ENCODE results near the gene IL10. TPM values are rescaled to one million over a fixed set of nuclear protein-coding genes. Genes with fewer than 3 reads are reported as not detected.
A peak's percentile ranks its signal among the peaks of the same experiment; 100 is the strongest.

IL10 gene
- total RNA-seq (2014; rRNA removed; shearing (Covaris generic)), result not detected in 2 replicates
- not detected in 2 replicates for polyA plus RNA-seq (2015; cell fraction: cytosol; rRNA removed)
- not detected in 2 replicates for polyA plus RNA-seq (2015; cell fraction: nucleus; rRNA removed)

GRCh38 chr1:206772243-206772937 is at the start of gene IL10:
IL10 (minus strand) TSS chr1:206772494; CDS start chr1:206772435, 59 bp downstream.
- DNase-seq (ENCODE audit: low read depth, low spot score), result no peak
- in situ Hi-C loops (cut with HindIII; ENCODE audit: low pct_unique_long_range_greater_than_20kb, low sequenced_read_pairs), result no loop called here

- in situ Hi-C loops (cut with HindIII; ENCODE audit: low pct_unique_long_range_greater_than_20kb, low sequenced_read_pairs), result no loop called here
- no peak for DNase-seq (ENCODE audit: low read depth, low spot score)
These were observed 49.2 kb upstream of the IL10 start for GRCh38 chr1:206821493-206821892.

GRCh38 chr1:206816390-206817287 is 44.3 kb upstream of the IL10 start:
- DNase-seq (ENCODE audit: low read depth, low spot score), result no peak
- in situ Hi-C loops (cut with HindIII; ENCODE audit: low pct_unique_long_range_greater_than_20kb, low sequenced_read_pairs), result no loop called here

- in situ Hi-C loops (cut with HindIII; ENCODE audit: low pct_unique_long_range_greater_than_20kb, low sequenced_read_pairs), result no loop called here
- peak; percentile 32 for DNase-seq (ENCODE audit: low read depth, low spot score)
These were observed 42.5 kb upstream of the IL10 start for GRCh38 chr1:206814716-206815341.

GRCh38 chr1:206812471-206812870 is 40.2 kb upstream of the IL10 start:
- DNase-seq (ENCODE audit: low read depth, low spot score), result no peak

GRCh38 chr1:206809504-206810084 is 37.3 kb upstream of the IL10 start:
- DNase-seq (ENCODE audit: low read depth, low spot score), result peak; percentile 66
- in situ Hi-C loops (cut with HindIII; ENCODE audit: low pct_unique_long_range_greater_than_20kb, low sequenced_read_pairs), result no loop called here

More at GRCh38 chr1:206812471-206812870, 40.2 kb upstream of the IL10 start:
- in situ Hi-C loops (cut with HindIII; ENCODE audit: low pct_unique_long_range_greater_than_20kb, low sequenced_read_pairs), result no loop called here

- in situ Hi-C loops (cut with HindIII; ENCODE audit: low pct_unique_long_range_greater_than_20kb, low sequenced_read_pairs), result no loop called here
- peak; percentile 67 for DNase-seq (ENCODE audit: low read depth, low spot score)
These were observed 36.3 kb upstream of the IL10 start for GRCh38 chr1:206808615-206809014.

- in situ Hi-C loops (cut with HindIII; ENCODE audit: low pct_unique_long_range_greater_than_20kb, low sequenced_read_pairs), result no loop called here
- no peak for DNase-seq (ENCODE audit: low read depth, low spot score)
These were observed 33.1 kb upstream of the IL10 start for GRCh38 chr1:206805357-206805756.

- DNase-seq (ENCODE audit: low read depth, low spot score), result no peak
- in situ Hi-C loops (cut with HindIII; ENCODE audit: low pct_unique_long_range_greater_than_20kb, low sequenced_read_pairs), result no loop called here
These were observed 32.0 kb upstream of the IL10 start for GRCh38 chr1:206804156-206804737.

- in situ Hi-C loops (cut with HindIII; ENCODE audit: low pct_unique_long_range_greater_than_20kb, low sequenced_read_pairs), result no loop called here
These were observed 31.0 kb upstream of the IL10 start for GRCh38 chr1:206803221-206803730.

GRCh38 chr1:206802401-206802800 is 30.1 kb upstream of the IL10 start:
- in situ Hi-C loops (cut with HindIII; ENCODE audit: low pct_unique_long_range_greater_than_20kb, low sequenced_read_pairs), result no loop called here

More at GRCh38 chr1:206803221-206803730, 31.0 kb upstream of the IL10 start:
- peak; percentile 15 for DNase-seq (ENCODE audit: low read depth, low spot score)

GRCh38 chr1:206801467-206801866 is 29.2 kb upstream of the IL10 start:
- no peak for DNase-seq (ENCODE audit: low read depth, low spot score)
- in situ Hi-C loops (cut with HindIII; ENCODE audit: low pct_unique_long_range_greater_than_20kb, low sequenced_read_pairs), result no loop called here

More at GRCh38 chr1:206802401-206802800, 30.1 kb upstream of the IL10 start:
- no peak for DNase-seq (ENCODE audit: low read depth, low spot score)

- no peak for DNase-seq (ENCODE audit: low read depth, low spot score)
- in situ Hi-C loops (cut with HindIII; ENCODE audit: low pct_unique_long_range_greater_than_20kb, low sequenced_read_pairs), result no loop called here
These were observed 28.6 kb upstream of the IL10 start for GRCh38 chr1:206800891-206801290.

GRCh38 chr1:206800411-206800810 is 28.1 kb upstream of the IL10 start:
- in situ Hi-C loops (cut with HindIII; ENCODE audit: low pct_unique_long_range_greater_than_20kb, low sequenced_read_pairs), result no loop called here
- DNase-seq (ENCODE audit: low read depth, low spot score), result no peak

- in situ Hi-C loops (cut with HindIII; ENCODE audit: low pct_unique_long_range_greater_than_20kb, low sequenced_read_pairs), result no loop called here
These were observed 27.0 kb upstream of the IL10 start for GRCh38 chr1:206799311-206799710.

GRCh38 chr1:206798384-206798996 is 26.2 kb upstream of the IL10 start:
- DNase-seq (ENCODE audit: low read depth, low spot score), result no peak
- in situ Hi-C loops (cut with HindIII; ENCODE audit: low pct_unique_long_range_greater_than_20kb, low sequenced_read_pairs), result no loop called here

More at GRCh38 chr1:206799311-206799710, 27.0 kb upstream of the IL10 start:
- DNase-seq (ENCODE audit: low read depth, low spot score), result no peak

Data from SK-MEL-5 (cell line).